Keratinocyte (primary cell): ENCODE measurements around the gene TMEM254. TPM values are rescaled to one million over a fixed set of nuclear protein-coding genes. Genes with fewer than 3 reads are reported as not detected.
A peak's percentile ranks its signal among the peaks of the same experiment; 100 is the strongest.

Experiments
- DNase-seq: peaks from one replicate; pipeline ENCODE4 v3.0.0-alpha.2; 2011; ENCODE audit warnings: low read depth, missing footprints, low spot score
- FAIRE-seq: peaks from 2 replicates; lab custom pipeline; 2011; peaks lifted over from hg19 to GRCh38; lab: Jason Lieb, UNC
- H2AFZ ChIP-seq: 2 replicates; pipeline ENCODE4 v1.6.0; 2012; ENCODE audit warnings: low read length, control low read depth, inconsistent platforms; ENCODE audit not compliant: control insufficient read depth
- H3K27ac ChIP-seq: 2 replicates; pipeline ENCODE4 v1.5.1; 2011; ENCODE audit warnings: low read length; ENCODE audit not compliant: control insufficient read depth, insufficient read depth
- H3K27me3 ChIP-seq: 3 replicates; pipeline ENCODE4 v1.6.0; 2011; ENCODE audit warnings: low read length; ENCODE audit not compliant: control insufficient read depth, insufficient read depth; ENCODE audit errors: extremely low read depth
- H3K36me3 ChIP-seq, 2 experiments: 2 replicates in 1 of 2; 3 replicates in 1 of 2; pipeline ENCODE4 v1.5.1; 2011; ENCODE audit warnings: low read length in 2 of 2, mild to moderate bottlenecking in 1 of 2; ENCODE audit not compliant: control insufficient read depth in 2 of 2, insufficient read depth in 2 of 2; ENCODE audit errors: extremely low read depth in 1 of 2
- H3K4me1 ChIP-seq: 3 replicates; pipeline ENCODE4 v1.5.1; 2011; ENCODE audit warnings: low read length; ENCODE audit not compliant: control insufficient read depth, insufficient read depth; ENCODE audit errors: extremely low read depth
- H3K4me2 ChIP-seq: 3 replicates; pipeline ENCODE4 v1.6.0; 2011; ENCODE audit warnings: low read depth, low read length; ENCODE audit not compliant: control insufficient read depth, insufficient read depth; ENCODE audit errors: extremely low read depth
- H3K4me3 ChIP-seq, 3 experiments: fragments of 200-600 bp in 1 of 3; sonication (generic) in 1 of 3; 2 replicates in 2 of 3; 3 replicates in 1 of 3; pipeline ENCODE4 v1.5.1; 2011 to 2016; ENCODE audit warnings: low read length in 3 of 3, mild to moderate bottlenecking in 3 of 3, control low read depth in 2 of 3, inconsistent platforms in 1 of 3, low read depth in 1 of 3, mixed read lengths in 1 of 3, mixed run types in 1 of 3, moderate library complexity in 1 of 3; ENCODE audit not compliant: control insufficient read depth in 2 of 3, insufficient read depth in 2 of 3; ENCODE audit errors: extremely low read depth in 1 of 3
- H3K79me2 ChIP-seq: 2 replicates; pipeline ENCODE4 v1.6.0; 2012; ENCODE audit warnings: low read length; ENCODE audit not compliant: control insufficient read depth, insufficient read depth
- H3K9ac ChIP-seq: 3 replicates; pipeline ENCODE4 v1.6.0; 2011; ENCODE audit warnings: low read length; ENCODE audit not compliant: control insufficient read depth, insufficient read depth; ENCODE audit errors: extremely low read depth
- H3K9me1 ChIP-seq: 3 replicates; pipeline ENCODE4 v1.6.0; 2011; ENCODE audit warnings: low read length; ENCODE audit not compliant: control insufficient read depth, insufficient read depth; ENCODE audit errors: extremely low read depth
- H3K9me3 ChIP-seq: 2 replicates; pipeline ENCODE4 v1.5.1; 2012; ENCODE audit warnings: low read depth, low read length; ENCODE audit not compliant: control insufficient read depth
- H4K20me1 ChIP-seq: 3 replicates; pipeline ENCODE4 v1.6.0; 2011; ENCODE audit warnings: low read length; ENCODE audit not compliant: control insufficient read depth, insufficient read depth; ENCODE audit errors: extremely low read depth
- CTCF ChIP-seq, 3 experiments: IDR thresholded peaks in 1 of 3; conservative IDR thresholded peaks in 1 of 3; optimal IDR thresholded peaks in 1 of 3; 2 replicates in 2 of 3; 3 replicates in 1 of 3; pipeline versions ENCODE3 to v1.5.1; 2011; ENCODE audit warnings: low read length in 3 of 3, mild to moderate bottlenecking in 3 of 3, moderate library complexity in 2 of 3, control low read depth in 1 of 3, inconsistent platforms in 1 of 3; ENCODE audit not compliant: insufficient read depth in 2 of 3; ENCODE audit errors: extremely low read depth in 1 of 3
- EZH2 ChIP-seq: IDR thresholded peaks from one replicate; pipeline ENCODE4 v1.6.1; 2012; ENCODE audit warnings: inconsistent platforms, mild to moderate bottlenecking, low read length, moderate library complexity
- dilution Hi-C: fragments of 300-500 bp; cut with MboI; formaldehyde crosslinking; loops from one replicate; pipeline ENCODE4 v1.7.0; 2020; ENCODE audit warnings: low sequenced_read_pairs; ENCODE audit not compliant: extremely low pct_ligation_motif_present
- polyA plus RNA-seq, 5 experiments: library from polyadenylated mRNA; depleted of rRNA in 3 of 5; stranded (reverse) in 3 of 5; stranded (forward) in 1 of 5; unstranded in 1 of 5; fragments of >200 nt; gene quantifications; 1 replicate in 1 of 5; 2 replicates in 3 of 5; 3 replicates in 1 of 5; pipeline versions ENCODE4 v1.2.1 to v1.2.3, GENCODE V29; 2011 to 2012; ENCODE audit warnings: missing spikeins in 2 of 5, low read depth in 1 of 5, low replicate concordance in 1 of 5

Gene TMEM254
- polyA plus RNA-seq, 1 donor (not counting 4 experiments of a cell fraction or from before 2014, with no cell fraction given), result 34.0 TPM

GRCh38 chr10:80100116-80100515, 21.7 kb downstream of the TMEM254 start:
- Histone ChIP-seq H3K9ac (no peak overlapping the region), H3K9me1 (no peaks in the 10 kb centered on the region), H3K4me2 (no peak overlapping the region), H3K4me3 (no peak overlapping the region), H3K79me2 (no peaks in the 10 kb centered on the region), H4K20me1 (no peaks in the 10 kb centered on the region), H3K36me3 (no peaks in the 10 kb centered on the region), H3K27ac (no peak overlapping the region), H3K9me3 (no peaks in the 10 kb centered on the region), H2AFZ (no peak overlapping the region), H3K27me3 (no peaks in the 10 kb centered on the region), H3K4me1 (peaks cover 8% of the 10 kb centered on the region)
- TF ChIP-seq CTCF (optimal IDR thresholded peaks at IDR 0.05 in 1 of 3, IDR thresholded peaks at IDR 0.05 in 1 of 3, conservative IDR thresholded peaks at IDR 0.05 in 1 of 3; ENCODE audit: extremely low read depth in 1 of 3, insufficient read depth in 2 of 3, low read length in 3 of 3), result no peak
- no peak for TF ChIP-seq EZH2
- FAIRE-seq (no peak), DNase-seq (no peak)
- dilution Hi-C loops, result no loop called here

GRCh38 chr10:80100861-80101695, 22.6 kb downstream of the TMEM254 start:
- peak overlapping the region; percentile 80 for H3K4me2 ChIP-seq
- H3K9ac ChIP-seq, result peak overlapping the region; percentile 53
- H3K36me3 ChIP-seq, result no peaks in the 10 kb centered on the region
- no peaks in the 10 kb centered on the region for H3K9me1 ChIP-seq
- TF ChIP-seq EZH2 (no peak), CTCF (optimal IDR thresholded peaks at IDR 0.05 in 1 of 3, IDR thresholded peaks at IDR 0.05 in 1 of 3, conservative IDR thresholded peaks at IDR 0.05 in 1 of 3; ENCODE audit: extremely low read depth in 1 of 3, insufficient read depth in 2 of 3, low read length in 3 of 3) (no peak)
- peak; percentile 19 for DNase-seq
- peak overlapping the region; percentile 20 to 45 (median 26) for H3K4me3 ChIP-seq
- dilution Hi-C loops, result no loop called here
- H3K27ac ChIP-seq, result peak overlapping the region; percentile 58
- FAIRE-seq, result peak; percentile 67
- no peaks in the 10 kb centered on the region for H3K27me3 ChIP-seq
- H2AFZ ChIP-seq, result peak overlapping the region; percentile 67
- H3K4me1 ChIP-seq, result peaks cover 8% of the 10 kb centered on the region
- no peaks in the 10 kb centered on the region for H4K20me1 ChIP-seq
- no peaks in the 10 kb centered on the region for H3K9me3 ChIP-seq
- H3K79me2 ChIP-seq, result no peaks in the 10 kb centered on the region
